ENCODE results near the gene CRACDL.

The CRACDL gene

GRCh38 chr2:98849113-98849512 lies 86.9 kb downstream of the CRACDL start:
- DNase-seq, result no peak

DNA sequence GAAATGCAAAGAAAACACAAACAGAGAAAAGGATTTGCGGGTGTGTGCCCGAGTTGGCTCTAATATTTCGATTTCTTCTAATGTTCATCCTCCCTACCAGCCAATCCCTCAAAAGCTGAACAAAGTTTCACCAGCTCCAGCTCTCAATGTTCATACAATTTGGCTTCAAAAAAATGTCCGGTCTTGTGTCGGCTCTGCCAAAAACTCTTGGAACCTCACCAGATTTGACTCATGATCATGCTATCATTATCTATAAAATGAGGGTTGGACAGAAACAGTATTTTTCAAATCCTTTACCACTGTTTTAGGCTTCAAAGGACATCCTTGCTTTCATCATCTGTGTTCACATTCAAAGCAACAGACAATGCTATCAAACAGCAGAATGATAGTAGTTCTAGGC lies 88.2 kb downstream of the CRACDL start:
- no peak for DNase-seq

DNA sequence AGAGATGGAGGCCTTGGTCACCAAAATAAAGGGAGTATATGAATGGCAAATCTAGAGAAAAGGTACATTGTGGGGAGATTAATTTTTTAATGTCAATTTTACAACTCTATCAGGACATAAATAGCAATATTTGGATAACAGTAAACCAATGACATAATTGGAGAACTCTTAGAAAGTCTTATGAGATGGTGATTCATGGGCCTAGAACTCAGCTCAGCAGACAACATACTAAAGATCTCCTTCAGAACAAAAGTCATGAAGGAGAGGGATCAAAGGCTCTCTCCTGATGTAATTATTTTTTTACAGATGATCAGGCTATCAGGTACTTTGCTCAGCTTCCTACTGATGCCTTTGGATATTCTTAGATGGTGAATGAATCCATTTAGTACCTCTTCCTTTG lies 90.0 kb downstream of the CRACDL start:
- DNase-seq, result no peak

DNA sequence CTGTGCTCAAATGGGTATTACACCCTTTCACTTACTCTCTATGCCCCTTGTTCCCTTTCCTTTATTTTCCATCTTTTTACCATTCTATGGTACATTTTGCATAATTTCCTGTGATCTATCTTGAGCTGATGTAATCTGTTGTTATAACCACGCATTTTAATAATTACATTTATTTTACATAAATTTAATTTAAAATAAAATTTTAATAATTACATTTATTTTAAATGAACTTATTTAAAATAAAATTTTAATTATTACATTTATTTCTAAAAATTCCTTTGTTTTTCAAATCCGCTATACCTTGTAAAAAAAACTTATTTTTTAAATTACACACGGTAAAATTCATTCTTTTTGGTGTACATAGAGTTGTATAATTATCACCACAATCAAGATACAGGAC lies 93.9 kb downstream of the CRACDL start:
- no peak for DNase-seq

DNA sequence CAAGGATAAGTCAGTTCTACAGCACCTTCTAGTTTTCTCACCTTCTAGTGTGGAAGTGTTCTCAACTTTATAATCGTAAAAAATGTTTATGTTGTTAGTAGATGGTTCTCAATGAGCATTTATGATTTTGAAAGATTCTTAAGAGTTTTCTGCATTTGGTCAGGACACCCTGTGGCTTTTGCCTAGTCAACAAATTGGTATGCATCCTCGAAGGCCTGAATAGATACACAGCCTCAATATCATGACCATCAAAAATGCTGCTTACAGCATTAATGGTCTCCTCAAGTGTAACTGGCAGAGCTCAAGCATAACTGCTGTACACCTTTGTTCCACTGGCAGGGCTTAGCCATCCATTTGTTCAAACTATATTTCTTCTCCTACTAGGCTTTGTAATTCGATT lies 96.7 kb downstream of the CRACDL start:
- DNase-seq, result no peak

GRCh38 chr2:98835831-98836385 lies 100.1 kb downstream of the CRACDL start:
- DNase-seq, result peak; percentile 57 to 67

GRCh38 chr2:98833917-98834263 lies 102.1 kb downstream of the CRACDL start:
- DNase-seq, result no peak

- no peak for DNase-seq
Measured at GRCh38 chr2:98833172-98833916, 102.7 kb downstream of the CRACDL start.

GRCh38 chr2:98832172-98832571 lies 103.9 kb downstream of the CRACDL start:
- no peak for DNase-seq

GRCh38 chr2:98830571-98831145 lies 105.4 kb downstream of the CRACDL start:
- DNase-seq, result no peak

DNA sequence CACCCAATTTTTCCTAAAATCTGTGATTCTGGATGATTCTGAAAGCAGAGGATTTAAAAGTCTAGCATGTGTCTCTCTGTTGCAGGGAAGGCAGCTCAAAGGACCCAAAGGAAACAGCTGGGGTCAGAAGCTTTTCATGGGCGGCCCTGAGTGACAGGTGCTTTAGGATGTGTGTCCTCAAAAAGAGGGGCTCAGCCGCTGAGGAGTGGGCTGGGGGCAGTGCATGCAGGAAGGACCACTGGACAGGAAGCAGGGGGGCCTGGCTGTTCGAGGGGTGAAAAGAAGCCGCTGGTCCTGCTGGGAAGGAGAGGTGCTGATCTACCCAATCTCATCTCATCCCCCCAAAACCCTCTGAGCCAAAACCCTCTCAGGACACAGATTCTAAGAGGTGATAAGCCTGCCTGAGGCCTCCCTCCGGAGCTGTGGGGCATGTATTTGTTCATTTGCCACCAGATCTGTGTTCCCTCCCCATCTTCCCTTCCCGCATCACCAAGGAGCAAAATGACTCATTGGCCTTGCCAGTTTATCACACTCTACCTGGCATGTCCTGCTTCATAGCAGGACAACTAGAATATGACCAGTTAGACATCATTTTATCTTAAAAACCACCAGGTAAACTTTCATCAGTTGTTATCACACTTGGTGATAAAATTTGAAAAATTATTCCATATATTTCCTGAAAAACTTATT lies 106.3 kb downstream of the CRACDL start:
- no peak for DNase-seq

GRCh38 chr2:98828793-98829371 lies 107.1 kb downstream of the CRACDL start:
- DNase-seq, result peak in 1 of 2 donors; percentile 44

- no peak for DNase-seq
Measured at GRCh38 chr2:98828369-98828744, 107.7 kb downstream of the CRACDL start.

GRCh38 chr2:98827625-98828368 lies 108.2 kb downstream of the CRACDL start:
- no peak for DNase-seq

DNA sequence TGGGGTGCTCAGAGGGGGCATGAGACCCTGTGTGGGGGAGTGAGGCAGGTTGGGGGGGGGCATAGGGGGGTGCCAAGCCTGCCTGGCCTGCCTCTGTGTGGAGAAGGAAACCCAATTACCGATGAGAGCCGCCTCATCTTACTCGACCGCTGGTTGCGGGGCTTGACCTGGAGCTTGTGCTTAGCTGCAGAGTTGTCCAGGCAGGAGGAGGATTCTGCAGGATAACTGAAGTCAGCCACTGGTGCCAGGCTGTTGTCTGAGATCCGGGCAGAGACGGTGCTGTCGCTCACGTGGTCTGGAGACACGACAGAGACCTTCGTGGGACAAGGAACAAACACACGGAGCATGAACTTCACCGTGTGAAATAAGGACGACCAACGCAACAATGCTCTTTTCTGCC lies 109.2 kb downstream of the CRACDL start:
- DNase-seq, result no peak

DNA sequence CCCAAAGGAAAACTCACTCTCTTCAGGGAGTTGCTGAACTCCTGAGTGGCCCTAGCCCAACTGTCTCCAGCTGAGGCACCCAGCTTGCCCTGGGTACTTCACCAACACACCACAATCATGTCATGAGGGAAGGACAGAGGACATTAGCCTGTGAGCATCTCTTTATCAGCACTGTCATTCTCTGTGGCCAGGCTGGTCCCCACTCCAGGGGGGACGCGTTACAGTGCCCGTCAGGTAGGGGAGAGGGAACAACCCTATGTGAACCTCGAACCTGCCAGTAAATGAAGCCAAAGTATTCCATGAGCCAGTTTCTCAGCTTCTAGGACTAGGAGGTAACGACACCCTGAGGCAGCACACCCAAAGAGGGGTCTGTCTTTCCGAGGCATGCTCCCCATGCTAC lies 110.2 kb downstream of the CRACDL start:
- DNase-seq, result no peak

- DNase-seq, result no peak
Measured at GRCh38 chr2:98825404-98825803, 110.6 kb downstream of the CRACDL start.

GRCh38 chr2:98825020-98825350 lies 111.0 kb downstream of the CRACDL start:
- DNase-seq, result no peak

DNA sequence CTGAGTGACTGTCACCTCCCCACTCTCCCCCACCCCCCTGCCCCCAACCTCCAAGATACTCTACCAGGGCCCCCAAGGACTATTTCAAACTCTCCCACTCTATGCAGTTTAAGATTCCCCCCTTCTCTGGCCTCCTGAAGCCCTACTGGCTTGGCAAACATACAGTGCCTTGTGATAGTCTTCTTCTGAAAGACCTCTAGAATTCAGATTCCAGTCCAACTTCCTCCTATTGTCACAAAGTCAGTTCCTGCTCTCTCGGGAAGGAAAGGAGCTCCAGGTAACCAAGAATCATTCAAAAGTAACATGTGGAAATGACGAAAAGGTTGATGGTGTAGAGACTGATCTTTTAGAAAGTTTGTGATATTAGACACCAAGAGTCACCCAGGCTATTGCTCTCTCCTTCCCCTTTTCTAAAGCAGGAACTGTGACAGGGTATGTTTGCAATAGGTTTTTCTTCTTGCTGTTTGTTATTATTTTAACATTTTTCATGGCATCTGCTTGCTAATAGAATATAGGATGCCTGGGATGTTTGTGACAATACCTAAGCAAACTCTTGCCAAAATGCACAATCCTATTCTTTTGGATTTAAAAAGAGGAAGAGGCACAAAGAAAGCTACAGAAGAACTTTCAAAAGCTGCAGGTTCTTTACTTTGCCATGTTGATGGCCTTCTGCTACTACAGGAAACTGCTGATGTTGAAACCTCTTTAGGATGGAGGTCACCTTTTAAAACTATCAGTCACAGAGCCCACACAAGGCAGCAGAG lies 111.6 kb downstream of the CRACDL start:
- no peak for DNase-seq

DNA sequence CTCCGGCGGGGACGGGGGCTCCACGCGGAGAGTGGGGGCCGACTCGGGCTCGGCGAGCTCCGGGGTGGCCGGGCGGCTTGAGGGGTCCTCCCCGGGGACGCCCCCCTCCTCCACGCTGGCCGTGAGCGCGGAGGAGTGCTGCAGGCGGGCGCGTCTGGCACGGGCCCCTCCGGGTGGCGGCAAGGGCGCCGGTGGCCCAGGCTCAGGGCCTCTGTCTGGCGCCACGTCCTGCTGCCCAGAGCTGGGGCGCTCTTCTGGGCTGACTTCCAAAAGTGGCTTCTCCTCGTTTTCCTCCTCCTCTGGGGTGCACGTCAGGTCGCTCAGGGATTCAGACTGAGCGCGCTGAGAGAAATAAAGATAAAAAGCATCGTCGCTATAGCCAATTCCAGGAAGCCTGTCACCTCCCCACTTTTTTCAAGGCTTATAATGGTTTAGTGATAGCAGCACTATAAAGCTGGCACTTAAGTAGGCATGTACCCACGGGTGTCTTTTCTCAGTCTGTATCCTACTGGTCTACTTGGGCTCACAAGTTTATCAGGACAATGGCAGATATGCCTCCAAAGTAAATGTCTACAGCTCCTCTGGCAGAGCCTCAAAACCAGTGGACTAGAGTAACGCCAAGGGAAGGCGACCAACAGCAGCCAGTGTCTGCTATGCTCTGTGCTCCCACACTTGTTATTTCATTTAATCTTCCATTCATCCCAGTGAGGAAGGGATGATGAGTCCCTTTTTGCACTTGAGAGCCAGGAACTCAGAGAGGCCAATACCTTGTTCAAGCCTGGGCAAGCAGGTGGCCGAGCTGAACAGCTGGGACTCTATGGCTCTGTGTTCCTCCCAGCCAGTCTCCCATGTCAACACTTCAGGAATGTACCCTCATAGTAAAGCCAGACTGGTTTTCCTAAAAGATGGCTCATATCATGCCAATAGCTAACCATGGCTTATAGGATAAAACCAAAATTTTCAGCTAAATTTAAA lies 112.5 kb downstream of the CRACDL start:
- DNase-seq, result no peak

Measured in CD4-positive, alpha-beta T cell treated with Interleukin-1 beta for 1 hour (primary cell).